Endothelial cell of umbilical vein (primary cell): Measurements from ENCODE around the gene ATP2B2. TPM values are rescaled to one million over a fixed set of nuclear protein-coding genes. Genes with fewer than 3 reads are reported as not detected.

Source experiments
- BruUV-seq: library from RNA; stranded (reverse); fragments of 400-500 nt; replicated peaks from 2 replicates; lab custom pipeline; 2021; lab: Mats Ljungman, UMichigan
- CTCF ChIA-PET: fragments of 300-600, 350-600 bp; sonication (Branson Sonifier 250); formaldehyde crosslinking; loops from one replicate; lab custom pipeline; 2021; ENCODE audit warnings: antibody characterized with exemption, inconsistent platforms; lab: Charles Lee
- POLR2A ChIA-PET: fragments of 300-600, 350-600 bp; sonication (Branson Sonifier 250); formaldehyde crosslinking; loops from one replicate; lab custom pipeline; 2021; ENCODE audit warnings: antibody characterized with exemption, inconsistent platforms; lab: Charles Lee
- DNase-seq: peaks from one replicate; pipeline ENCODE4 v3.0.0-alpha.2; 2011; ENCODE audit warnings: low read depth, low spot score
- FAIRE-seq: peaks from 2 replicates; lab custom pipeline; 2011; peaks lifted over from hg19 to GRCh38; lab: Jason Lieb, UNC
- H2AFZ ChIP-seq: 2 replicates; pipeline ENCODE4 v1.6.0; 2012; ENCODE audit warnings: low read depth, low read length, control low read depth, inconsistent platforms
- H3K27ac ChIP-seq: 2 replicates; pipeline ENCODE4 v1.5.1; 2011; ENCODE audit warnings: low read depth, mild to moderate bottlenecking, control low read depth, low read length, moderate library complexity; ENCODE audit not compliant: insufficient read depth
- H3K27me3 ChIP-seq, 2 experiments: 2 replicates each; pipeline versions ENCODE4 v1.6.0 to v1.6.1; 2011; ENCODE audit warnings: low read length in 2 of 2, mixed read lengths in 1 of 2; ENCODE audit not compliant: control insufficient read depth in 2 of 2, insufficient read depth in 2 of 2
- H3K36me3 ChIP-seq, 2 experiments: 2 replicates in 1 of 2; 3 replicates in 1 of 2; pipeline ENCODE4 v1.5.1; 2011; ENCODE audit warnings: low read length in 2 of 2, mild to moderate bottlenecking in 1 of 2, moderate library complexity in 1 of 2; ENCODE audit not compliant: control insufficient read depth in 2 of 2, insufficient read depth in 2 of 2; ENCODE audit errors: extremely low read depth in 1 of 2
- H3K4me1 ChIP-seq: 3 replicates; pipeline ENCODE4 v1.5.1; 2011; ENCODE audit warnings: mild to moderate bottlenecking, low read length; ENCODE audit not compliant: control insufficient read depth, insufficient read depth; ENCODE audit errors: extremely low read depth
- H3K4me2 ChIP-seq: 2 replicates; pipeline ENCODE4 v1.6.1; 2011; ENCODE audit warnings: low read length, control low read depth, mixed read lengths; ENCODE audit not compliant: insufficient read depth
- H3K4me3 ChIP-seq, 3 experiments: fragments of 200-600 bp in 1 of 3; sonication (generic), shearing (Covaris generic) in 1 of 3; replicated peaks in 1 of 3; 2 replicates each; pipeline ENCODE4 v1.5.1; 2011 to 2016; ENCODE audit warnings: control low read depth in 3 of 3, low read length in 3 of 3, mild to moderate bottlenecking in 2 of 3, inconsistent platforms in 1 of 3, low read depth in 1 of 3, moderate library complexity in 1 of 3; ENCODE audit not compliant: insufficient read depth in 1 of 3
- H3K79me2 ChIP-seq: 2 replicates; pipeline ENCODE4 v1.6.0; 2012; ENCODE audit warnings: low read length, inconsistent platforms; ENCODE audit not compliant: control insufficient read depth, insufficient read depth
- H3K9ac ChIP-seq: replicated peaks from 2 replicates; pipeline ENCODE3; 2011; ENCODE audit warnings: low read length, control low read depth; ENCODE audit not compliant: insufficient read depth; ENCODE audit errors: extremely low read depth
- H3K9me1 ChIP-seq: replicated peaks from 3 replicates; pipeline ENCODE4 v1.6.0; 2011; ENCODE audit warnings: mild to moderate bottlenecking, low read length; ENCODE audit not compliant: control insufficient read depth, insufficient read depth; ENCODE audit errors: extremely low read depth
- H3K9me3 ChIP-seq: replicated peaks from 2 replicates; pipeline ENCODE4 v1.5.1; 2012; ENCODE audit warnings: low read length, inconsistent platforms; ENCODE audit not compliant: control insufficient read depth, insufficient read depth
- H4K20me1 ChIP-seq: replicated peaks from 2 replicates; pipeline ENCODE3; 2011; ENCODE audit warnings: mild to moderate bottlenecking, low read length; ENCODE audit not compliant: control insufficient read depth, insufficient read depth; ENCODE audit errors: extremely low read depth
- EZH2 ChIP-seq: IDR thresholded peaks from 2 replicates; pipeline ENCODE4 v1.6.1; 2012; ENCODE audit warnings: borderline replicate concordance, low read depth, mild to moderate bottlenecking, moderate library complexity, low read length, inconsistent platforms; ENCODE audit not compliant: severe bottlenecking
- FOS ChIP-seq: IDR thresholded peaks from 2 replicates; pipeline ENCODE4 v1.6.1; 2011; ENCODE audit warnings: mild to moderate bottlenecking, low read length, moderate library complexity, borderline replicate concordance; ENCODE audit not compliant: insufficient read depth
- GATA2 ChIP-seq: IDR thresholded peaks from 2 replicates; pipeline ENCODE4 v1.7.0; 2011; ENCODE audit warnings: low read depth, mild to moderate bottlenecking, moderate library complexity, mixed read lengths, low read length; ENCODE audit not compliant: insufficient read length, insufficient read depth
- JUN ChIP-seq: IDR thresholded peaks from 2 replicates; pipeline ENCODE4 v1.6.1; 2011; ENCODE audit warnings: borderline replicate concordance, low read depth; ENCODE audit not compliant: insufficient read length, insufficient read depth
- MYC ChIP-seq: IDR thresholded peaks from one replicate; pipeline ENCODE4 v1.6.1; 2011; ENCODE audit warnings: mild to moderate bottlenecking, low read depth, low read length
- POLR2A ChIP-seq: IDR thresholded peaks from 2 replicates; pipeline ENCODE4 v1.6.1; 2012; ENCODE audit warnings: low read depth, mild to moderate bottlenecking, control low read depth, low read length
- POLR2AphosphoS5 ChIP-seq: IDR thresholded peaks from 2 replicates; pipeline ENCODE4 v1.6.1; 2012; ENCODE audit warnings: low read depth, mild to moderate bottlenecking, control low read depth, low read length, moderate library complexity; ENCODE audit not compliant: insufficient read depth
- dilution Hi-C: fragments of 300-500 bp; cut with MboI; formaldehyde crosslinking; loops from one replicate; pipeline ENCODE4 v1.15.0; 2019; ENCODE audit warnings: low sequenced_read_pairs; ENCODE audit not compliant: extremely low pct_ligation_motif_present
- intact Hi-C: fragments of 100-400 bp; cut with micrococcal nuclease; formaldehyde crosslinking; loops from one replicate; pipeline ENCODE4 v1.10.0; 2022
- polyA plus RNA-seq, 4 experiments: library from polyadenylated mRNA; depleted of rRNA in 3 of 4; stranded (reverse) in 3 of 4; unstranded in 1 of 4; fragments of >200 nt; gene quantifications; 2 replicates each; pipeline versions ENCODE4 v1.2.1 to v1.2.3, GENCODE V29; 2011 to 2012; ENCODE audit warnings: missing spikeins in 1 of 4
- total RNA-seq: library from RNA; stranded (reverse); gene quantifications from 2 replicates; pipeline ENCODE4 v1.2.3, GENCODE V29; 2021
- TF ChIP-seq, protein P1 (sequence below), 2 donors: IDR thresholded peaks; 1 replicate in 1 of 2; 2 replicates in 1 of 2; pipeline ENCODE4 v1.5.1; 2011; ENCODE audit warnings: low read length in 2 of 2, mild to moderate bottlenecking in 2 of 2, moderate library complexity in 2 of 2, control low read depth in 1 of 2, inconsistent platforms in 1 of 2, low read depth in 1 of 2; ENCODE audit not compliant: insufficient read depth in 1 of 2; ENCODE audit errors: extremely low read depth in 1 of 2

The ATP2B2 gene
- total and polyA plus RNA-seq, 2 donors (not counting 3 experiments of a cell fraction or from before 2014, with no cell fraction given): not detected

DNA sequence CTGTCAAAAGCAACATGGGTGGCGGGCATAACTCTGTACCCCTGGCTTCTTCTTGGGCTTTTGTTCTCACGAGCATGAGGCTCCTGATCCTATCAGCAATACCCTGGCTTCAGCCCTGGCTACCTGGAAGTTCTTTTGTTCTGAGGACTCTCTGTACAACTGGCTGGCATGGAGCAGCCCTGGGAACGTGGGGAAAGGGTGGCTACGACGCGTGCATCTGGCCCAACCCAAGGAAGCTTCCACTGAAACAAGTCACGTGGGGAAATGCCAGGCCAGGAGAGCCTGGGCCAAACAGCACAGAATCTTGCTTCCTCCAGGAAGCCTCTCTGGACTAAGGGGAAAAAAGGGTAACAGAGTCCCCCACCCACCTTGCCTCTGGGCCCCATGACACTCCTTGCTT lies 22.7 kb upstream of the ATP2B2 start:
- no peak overlapping the region for H3K27ac ChIP-seq
- dilution Hi-C loops: no loop called here
- H3K4me3 ChIP-seq: no peak overlapping the region
- no peaks in the 10 kb centered on the region for H3K36me3 ChIP-seq
- no peak overlapping the region for H2AFZ ChIP-seq
- no peaks in the 10 kb centered on the region for H3K4me1 ChIP-seq
- H3K9ac ChIP-seq: no peak overlapping the region
- FAIRE-seq (no peak), DNase-seq (no peak)
- H3K27me3 ChIP-seq: no peaks in the 10 kb centered on the region
- no TSS peak for BruUV-seq
- TF ChIP-seq POLR2A: no peak
- TF ChIP-seq EZH2: no peak
- TF ChIP-seq, protein P1, sequence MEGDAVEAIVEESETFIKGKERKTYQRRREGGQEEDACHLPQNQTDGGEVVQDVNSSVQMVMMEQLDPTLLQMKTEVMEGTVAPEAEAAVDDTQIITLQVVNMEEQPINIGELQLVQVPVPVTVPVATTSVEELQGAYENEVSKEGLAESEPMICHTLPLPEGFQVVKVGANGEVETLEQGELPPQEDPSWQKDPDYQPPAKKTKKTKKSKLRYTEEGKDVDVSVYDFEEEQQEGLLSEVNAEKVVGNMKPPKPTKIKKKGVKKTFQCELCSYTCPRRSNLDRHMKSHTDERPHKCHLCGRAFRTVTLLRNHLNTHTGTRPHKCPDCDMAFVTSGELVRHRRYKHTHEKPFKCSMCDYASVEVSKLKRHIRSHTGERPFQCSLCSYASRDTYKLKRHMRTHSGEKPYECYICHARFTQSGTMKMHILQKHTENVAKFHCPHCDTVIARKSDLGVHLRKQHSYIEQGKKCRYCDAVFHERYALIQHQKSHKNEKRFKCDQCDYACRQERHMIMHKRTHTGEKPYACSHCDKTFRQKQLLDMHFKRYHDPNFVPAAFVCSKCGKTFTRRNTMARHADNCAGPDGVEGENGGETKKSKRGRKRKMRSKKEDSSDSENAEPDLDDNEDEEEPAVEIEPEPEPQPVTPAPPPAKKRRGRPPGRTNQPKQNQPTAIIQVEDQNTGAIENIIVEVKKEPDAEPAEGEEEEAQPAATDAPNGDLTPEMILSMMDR (IDR thresholded peaks at IDR 0.05; ENCODE audit: extremely low read depth in 1 of 2, insufficient read depth in 1 of 2, low read depth in 1 of 2, low read length in 2 of 2): no peak
- no peak for TF ChIP-seq POLR2AphosphoS5
- TF ChIP-seq MYC: no peak
- no peak for TF ChIP-seq FOS
- no peak for TF ChIP-seq JUN
- TF ChIP-seq GATA2: no peak
- no peak overlapping the region for H3K4me2 ChIP-seq
- no peaks in the 10 kb centered on the region for H4K20me1 ChIP-seq
- ChIA-PET CTCF (no interaction called here), POLR2A (no interaction called here)
- intact Hi-C loops: no loop called here
- H3K79me2 ChIP-seq: no peaks in the 10 kb centered on the region
- no peaks in the 10 kb centered on the region for H3K9me3 ChIP-seq
- no peaks in the 10 kb centered on the region for H3K9me1 ChIP-seq
